Loucy (cell line): ENCODE data around the gene AVPI1.
A peak's percentile ranks its signal among the peaks of the same experiment; 100 is the strongest.

Experiments
- H2AFZ ChIP-seq: fragments of 200-600 bp; sonication (generic); 2 replicates; pipeline ENCODE4 v1.6.0; 2016; ENCODE audit warnings: antibody characterized with exemption, mild to moderate bottlenecking, low read length, moderate library complexity
- H3F3A ChIP-seq: fragments of 200-600 bp; 2 replicates; pipeline ENCODE4 v1.6.0; 2016; ENCODE audit warnings: antibody characterized with exemption, low read depth, mild to moderate bottlenecking
- H3K27me3 ChIP-seq: fragments of 200-600 bp; sonication (generic); 2 replicates; pipeline ENCODE4 v1.6.1; 2014; ENCODE audit warnings: low read length, mild to moderate bottlenecking; ENCODE audit not compliant: insufficient read depth, poor library complexity, severe bottlenecking
- H3K36me3 ChIP-seq: fragments of 200-600 bp; sonication (generic); 2 replicates; pipeline ENCODE4 v1.6.1; 2016; ENCODE audit warnings: low read length; ENCODE audit not compliant: insufficient read depth
- H3K4me1 ChIP-seq: fragments of 200-600 bp; sonication (generic); 2 replicates; pipeline ENCODE4 v1.5.1; 2014; ENCODE audit warnings: low read length, mild to moderate bottlenecking; ENCODE audit not compliant: insufficient read depth, poor library complexity, severe bottlenecking
- H3K4me2 ChIP-seq: fragments of 200-600 bp; sonication (generic); 2 replicates; pipeline ENCODE4 v1.6.0; 2014; ENCODE audit warnings: antibody characterized with exemption, low read length, low read depth, mild to moderate bottlenecking; ENCODE audit not compliant: poor library complexity, severe bottlenecking
- H3K4me3 ChIP-seq: fragments of 200-600 bp; sonication (generic); 2 replicates; pipeline ENCODE4 v1.5.1; 2014; ENCODE audit warnings: low read length, mild to moderate bottlenecking, mixed read lengths; ENCODE audit not compliant: poor library complexity, severe bottlenecking
- H3K79me2 ChIP-seq: fragments of 200-600 bp; sonication (generic); 2 replicates; pipeline ENCODE4 v1.6.1; 2014; ENCODE audit warnings: low read length; ENCODE audit not compliant: insufficient read depth
- H3K9ac ChIP-seq: fragments of 200-600 bp; sonication (generic); 2 replicates; pipeline ENCODE4 v1.6.0; 2014; ENCODE audit warnings: mild to moderate bottlenecking, low read depth, low read length, moderate library complexity; ENCODE audit not compliant: poor library complexity, severe bottlenecking
- H3K9me2 ChIP-seq: fragments of 200-600 bp; sonication (generic); replicated peaks from 2 replicates; pipeline ENCODE4 v1.6.1; 2016; ENCODE audit warnings: low read depth, low read length, mixed read lengths
- H3K9me3 ChIP-seq: fragments of 200-600 bp; sonication (generic); 2 replicates; pipeline ENCODE4 v1.6.1; 2014; ENCODE audit warnings: mild to moderate bottlenecking, antibody characterized with exemption, low read length, low read depth; ENCODE audit not compliant: insufficient read depth
- H4K20me1 ChIP-seq: fragments of 200-600 bp; sonication (generic); 2 replicates; pipeline ENCODE4 v1.6.0; 2014; ENCODE audit warnings: antibody characterized with exemption, low read length, mild to moderate bottlenecking; ENCODE audit not compliant: insufficient read depth, poor library complexity, severe bottlenecking
- CTCF ChIP-seq: fragments of 200-600 bp; sonication (generic); conservative IDR thresholded peaks from 2 replicates; pipeline ENCODE4 v1.5.1; 2014; ENCODE audit warnings: mild to moderate bottlenecking, antibody characterized with exemption, low read length
- EZH2phosphoT487 ChIP-seq: fragments of 200-600 bp; IDR thresholded peaks from 2 replicates; pipeline ENCODE4 v1.6.1; 2018; ENCODE audit warnings: antibody characterized with exemption, mild to moderate bottlenecking, moderate library complexity, borderline replicate concordance

AVPI1 gene

GRCh38 chr10:97715259-97715874, 28.3 kb upstream of the AVPI1 start:
- no peaks in the 10 kb centered on the region for H3K9me3 ChIP-seq
- H3K4me3 ChIP-seq = peak overlapping the region; percentile 85
- H4K20me1 ChIP-seq = peaks cover 7% of the 10 kb centered on the region
- peak overlapping the region; percentile 84 for H3K4me2 ChIP-seq
- no peaks in the 10 kb centered on the region for H3K36me3 ChIP-seq
- H2AFZ ChIP-seq = no peak overlapping the region
- H3K27me3 ChIP-seq = no peaks in the 10 kb centered on the region
- H3K79me2 ChIP-seq = peaks cover 19% of the 10 kb centered on the region; the same call in 1 of the 2 replicates
- H3K9ac ChIP-seq = peak overlapping the region; percentile 87
- no peaks in the 10 kb centered on the region for H3F3A ChIP-seq
- peaks cover 60% of the 10 kb centered on the region for H3K4me1 ChIP-seq
- H3K9me2 ChIP-seq = no peaks in the 10 kb centered on the region
- no peak for TF ChIP-seq EZH2phosphoT487
- TF ChIP-seq CTCF = no peak

- H3K9me2 ChIP-seq = no peaks in the 10 kb centered on the region
- H3K36me3 ChIP-seq = no peaks in the 10 kb centered on the region
- TF ChIP-seq CTCF = no peak
- no peak for TF ChIP-seq EZH2phosphoT487
- peak overlapping the region; percentile 84 for H3K4me2 ChIP-seq
- no peaks in the 10 kb centered on the region for H3F3A ChIP-seq
- H3K9ac ChIP-seq = peak overlapping the region; percentile 87
- H3K9me3 ChIP-seq = no peaks in the 10 kb centered on the region
- peak overlapping the region; percentile 85 for H2AFZ ChIP-seq
- peaks cover 58% of the 10 kb centered on the region for H3K4me1 ChIP-seq
- H3K27me3 ChIP-seq = no peaks in the 10 kb centered on the region
- peaks cover 7% of the 10 kb centered on the region for H4K20me1 ChIP-seq
- peaks cover 19% of the 10 kb centered on the region; the same call in 1 of the 2 replicates for H3K79me2 ChIP-seq
- peak overlapping the region; percentile 85 for H3K4me3 ChIP-seq
Measured at GRCh38 chr10:97714401-97715258, 27.6 kb upstream of the AVPI1 start.

DNA sequence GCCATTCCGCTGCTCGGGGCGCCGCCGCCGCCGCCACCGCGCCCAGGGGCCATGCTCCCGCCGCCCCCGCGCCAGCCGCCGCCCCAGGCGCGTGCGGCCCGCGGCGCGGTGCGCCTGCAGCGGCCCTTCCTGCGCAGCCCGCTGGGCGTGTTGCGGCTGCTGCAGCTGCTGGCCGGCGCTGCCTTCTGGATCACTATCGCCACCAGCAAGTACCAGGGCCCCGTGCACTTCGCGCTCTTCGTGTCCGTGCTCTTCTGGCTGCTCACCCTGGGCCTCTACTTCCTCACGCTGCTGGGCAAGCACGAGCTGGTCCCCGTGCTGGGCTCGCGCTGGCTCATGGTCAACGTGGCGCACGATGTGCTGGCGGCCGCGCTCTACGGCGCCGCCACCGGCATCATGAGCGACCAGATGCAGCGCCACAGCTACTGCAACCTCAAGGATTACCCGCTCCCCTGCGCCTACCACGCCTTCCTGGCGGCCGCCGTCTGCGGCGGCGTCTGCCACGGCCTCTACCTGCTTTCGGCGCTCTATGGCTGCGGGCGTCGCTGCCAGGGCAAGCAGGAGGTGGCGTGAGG, 26.9 kb upstream of the AVPI1 start:
- H3K9ac ChIP-seq = peak overlapping the region; percentile 87
- H3K36me3 ChIP-seq = no peaks in the 10 kb centered on the region
- peak overlapping the region; percentile 85 for H3K4me3 ChIP-seq
- H3K9me3 ChIP-seq = no peaks in the 10 kb centered on the region
- peaks cover 50% of the 10 kb centered on the region for H3K4me1 ChIP-seq
- H3F3A ChIP-seq = no peaks in the 10 kb centered on the region
- no peak for TF ChIP-seq EZH2phosphoT487
- TF ChIP-seq CTCF = peak; percentile 44
- peaks cover 19% of the 10 kb centered on the region; the same call in 1 of the 2 replicates for H3K79me2 ChIP-seq
- no peaks in the 10 kb centered on the region for H3K27me3 ChIP-seq
- peak overlapping the region; percentile 84 for H3K4me2 ChIP-seq
- H2AFZ ChIP-seq = peak overlapping the region; percentile 85
- peaks cover 7% of the 10 kb centered on the region for H4K20me1 ChIP-seq
- no peaks in the 10 kb centered on the region for H3K9me2 ChIP-seq
